ENCODE data around the gene ETFDH. TPM values are rescaled to one million over a fixed set of nuclear protein-coding genes. Genes with fewer than 3 reads are reported as not detected.
"Not testable (repeated sequence)": the region's sequence is repeated elsewhere in the genome, so short reads cannot be mapped to it uniquely, and the experiment has no call there.

The ETFDH gene
- total RNA-seq, 1 donor from 2014 or later: 30.4 TPM

DNA sequence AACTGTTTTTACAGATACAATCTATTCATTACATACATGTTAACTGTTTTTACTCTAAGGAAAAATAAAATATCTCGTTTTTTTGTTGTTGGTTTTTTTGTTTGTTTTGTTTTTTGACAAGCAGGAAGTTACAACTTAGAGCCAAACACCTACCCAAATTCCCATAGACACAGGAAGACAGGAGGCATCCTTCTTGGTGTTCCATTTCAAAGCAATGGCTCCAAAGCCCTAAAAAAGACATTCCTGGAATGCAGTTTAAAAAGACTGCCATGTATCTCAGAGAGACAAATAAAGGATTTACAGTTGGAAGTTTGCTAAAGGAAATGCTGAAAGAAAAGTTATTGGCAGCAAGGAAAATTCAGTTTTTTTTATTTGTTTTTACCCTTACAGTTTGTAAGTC is 16.7 kb downstream of the ETFDH start:
- intact Hi-C loops (cut with DNase I): no loop called here
- TF ChIP-seq, protein P1, sequence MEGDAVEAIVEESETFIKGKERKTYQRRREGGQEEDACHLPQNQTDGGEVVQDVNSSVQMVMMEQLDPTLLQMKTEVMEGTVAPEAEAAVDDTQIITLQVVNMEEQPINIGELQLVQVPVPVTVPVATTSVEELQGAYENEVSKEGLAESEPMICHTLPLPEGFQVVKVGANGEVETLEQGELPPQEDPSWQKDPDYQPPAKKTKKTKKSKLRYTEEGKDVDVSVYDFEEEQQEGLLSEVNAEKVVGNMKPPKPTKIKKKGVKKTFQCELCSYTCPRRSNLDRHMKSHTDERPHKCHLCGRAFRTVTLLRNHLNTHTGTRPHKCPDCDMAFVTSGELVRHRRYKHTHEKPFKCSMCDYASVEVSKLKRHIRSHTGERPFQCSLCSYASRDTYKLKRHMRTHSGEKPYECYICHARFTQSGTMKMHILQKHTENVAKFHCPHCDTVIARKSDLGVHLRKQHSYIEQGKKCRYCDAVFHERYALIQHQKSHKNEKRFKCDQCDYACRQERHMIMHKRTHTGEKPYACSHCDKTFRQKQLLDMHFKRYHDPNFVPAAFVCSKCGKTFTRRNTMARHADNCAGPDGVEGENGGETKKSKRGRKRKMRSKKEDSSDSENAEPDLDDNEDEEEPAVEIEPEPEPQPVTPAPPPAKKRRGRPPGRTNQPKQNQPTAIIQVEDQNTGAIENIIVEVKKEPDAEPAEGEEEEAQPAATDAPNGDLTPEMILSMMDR (IDR thresholded peaks at IDR 0.05): no peak
- no peak overlapping the region for H3K4me3 ChIP-seq
- peaks cover 21% of the 10 kb centered on the region for H3K36me3 ChIP-seq
- H3K27me3 ChIP-seq: no peaks in the 10 kb centered on the region
- H3K27ac ChIP-seq: no peak overlapping the region
- DNase-seq (no peak), ATAC-seq (no peak)
- H3K9me3 ChIP-seq: no peaks in the 10 kb centered on the region
- H3K4me1 ChIP-seq: no peaks in the 10 kb centered on the region

GRCh38 chr4:158704274-158704673 is 32.2 kb downstream of the ETFDH start:
- intact Hi-C loops (cut with DNase I): no loop called here
- Histone ChIP-seq H3K36me3 (peaks cover 55% of the 10 kb centered on the region), H3K27ac (no peak overlapping the region), H3K4me3 (no peak overlapping the region), H3K4me1 (no peaks in the 10 kb centered on the region), H3K27me3 (no peaks in the 10 kb centered on the region), H3K9me3 (no peaks in the 10 kb centered on the region)
- ATAC-seq: no peak
- DNase-seq: no peak
- TF ChIP-seq, protein P1 (IDR thresholded peaks at IDR 0.05): no peak

GRCh38 chr4:158710814-158711213 is 38.7 kb downstream of the ETFDH start:
- Histone ChIP-seq H3K9me3 (no peaks in the 10 kb centered on the region), H3K4me1 (no peaks in the 10 kb centered on the region), H3K36me3 (peaks cover 98% of the 10 kb centered on the region), H3K4me3 (no peak overlapping the region), H3K27me3 (no peaks in the 10 kb centered on the region), H3K27ac (no peak overlapping the region)
- DNase-seq (no peak), ATAC-seq (no peak)
- TF ChIP-seq, protein P1 (IDR thresholded peaks at IDR 0.05): no peak
- intact Hi-C loops (cut with DNase I): no loop called here

GRCh38 chr4:158712622-158713021 is 40.5 kb downstream of the ETFDH start:
- intact Hi-C loops (cut with DNase I); H3K27me3 ChIP-seq; H3K9me3 ChIP-seq; H3K4me3 ChIP-seq; H3K27ac ChIP-seq; ATAC-seq; H3K4me1 ChIP-seq; DNase-seq: not testable (repeated sequence)
- peaks cover 98% of the 10 kb centered on the region for H3K36me3 ChIP-seq

- Histone ChIP-seq H3K27ac (no peak overlapping the region), H3K9me3 (no peaks in the 10 kb centered on the region), H3K4me3 (no peak overlapping the region), H3K27me3 (no peaks in the 10 kb centered on the region), H3K4me1 (no peaks in the 10 kb centered on the region), H3K36me3 (peaks cover 100% of the 10 kb centered on the region)
- DNase-seq: no peak
- ATAC-seq: no peak
- TF ChIP-seq, protein P1 (IDR thresholded peaks at IDR 0.05): no peak
- intact Hi-C loops (cut with DNase I): no loop called here
These were observed 42.8 kb downstream of the ETFDH start for GRCh38 chr4:158714937-158715336.

DNA sequence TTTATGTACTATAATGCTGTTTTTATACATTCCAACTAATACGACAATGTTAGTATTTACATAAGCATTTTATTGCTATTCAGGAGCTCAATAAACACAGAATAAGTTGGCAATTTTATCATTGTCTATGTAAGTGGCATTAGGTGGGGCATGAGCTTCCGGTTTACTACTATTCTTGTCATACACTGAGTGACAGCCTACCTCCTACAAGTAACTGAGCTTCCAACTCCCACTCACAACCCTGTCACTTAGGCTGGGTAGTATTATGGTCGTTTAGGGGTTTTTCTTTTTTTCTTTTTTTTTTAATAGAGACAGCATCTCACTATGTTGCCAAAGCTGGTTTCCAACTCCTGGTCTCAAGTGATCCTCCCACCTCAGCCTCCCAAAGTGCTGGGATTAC is 43.7 kb downstream of the ETFDH start:
- Histone ChIP-seq H3K9me3 (no peaks in the 10 kb centered on the region), H3K36me3 (peaks cover 98% of the 10 kb centered on the region), H3K27me3 (no peaks in the 10 kb centered on the region), H3K27ac (no peak overlapping the region), H3K4me3 (no peak overlapping the region), H3K4me1 (no peaks in the 10 kb centered on the region)
- ATAC-seq: no peak
- DNase-seq: no peak
- intact Hi-C loops (cut with DNase I): no loop called here
- TF ChIP-seq, protein P1 (IDR thresholded peaks at IDR 0.05): no peak

Data from upper lobe of right lung (tissue), 1 donor.